ENCODE data around the gene TIMP1. TPM values are rescaled to one million over a fixed set of nuclear protein-coding genes. Genes with fewer than 3 reads are reported as not detected.
A peak's percentile ranks its signal among the peaks of the same experiment; 100 is the strongest.

TIMP1 gene
- polyA plus RNA-seq, 1 donor from 2014 or later: 2.0 TPM

GRCh38 chrX:47540754-47541538 is 41.3 kb upstream of the TIMP1 start:
- H4K20me1 ChIP-seq (ENCODE audit: insufficient read depth): no peaks in the 10 kb centered on the region
- H3K9me2 ChIP-seq (ENCODE audit: insufficient read depth, low read length): no peaks in the 10 kb centered on the region
- no peaks in the 10 kb centered on the region for H3F3A ChIP-seq (ENCODE audit: insufficient read depth, low read length, poor library complexity, severe bottlenecking)
- H3K9ac ChIP-seq (ENCODE audit: low read length): peak overlapping the region; percentile 58
- no peaks in the 10 kb centered on the region for H3K36me3 ChIP-seq (ENCODE audit: insufficient read depth, low read length)
- peak overlapping the region; percentile 51 for H2AFZ ChIP-seq (ENCODE audit: low read depth, low read length)
- no peaks in the 10 kb centered on the region for H3K27me3 ChIP-seq (ENCODE audit: insufficient read depth, low read depth, low read length)
- no peaks in the 10 kb centered on the region for H3K79me2 ChIP-seq (replicated peaks; ENCODE audit: insufficient read depth, low read length)
- peak overlapping the region; percentile 48 for H3K4me2 ChIP-seq (ENCODE audit: low read length)
- no peaks in the 10 kb centered on the region for H3K9me3 ChIP-seq (ENCODE audit: low read length)
- H3K4me3 ChIP-seq (ENCODE audit: low read length): peak overlapping the region; percentile 40
- TF ChIP-seq RAD21 (conservative IDR thresholded peaks at IDR 0.05): peak; percentile 71
- no peak for TF ChIP-seq MXI1 (conservative IDR thresholded peaks at IDR 0.05; ENCODE audit: poor library complexity, severe bottlenecking)
- peak; percentile 52 for TF ChIP-seq REST (IDR thresholded peaks at IDR 0.05; ENCODE audit: borderline replicate concordance)
- TF ChIP-seq EP300 (conservative IDR thresholded peaks at IDR 0.05; ENCODE audit: poor library complexity, severe bottlenecking): no peak
- TF ChIP-seq POLR2AphosphoS5 (IDR thresholded peaks at IDR 0.05): peak; percentile 64
- TF ChIP-seq CTCF (IDR thresholded peaks at IDR 0.05; ENCODE audit: poor library complexity, severe bottlenecking): peak; percentile 80
- TF ChIP-seq SMC3 (conservative IDR thresholded peaks at IDR 0.05; ENCODE audit: poor library complexity): peak; percentile 73
- TF ChIP-seq EZH2 (IDR thresholded peaks at IDR 0.05; ENCODE audit: borderline replicate concordance, insufficient read depth, low read length, poor library complexity, severe bottlenecking): no peak
- no peak for TF ChIP-seq TAF1 (IDR thresholded peaks at IDR 0.05; ENCODE audit: low read depth)
- peak overlapping the region; percentile 89 for H3K27ac ChIP-seq (ENCODE audit: low read length)

GRCh38 chrX:47543496-47543895 is 38.7 kb upstream of the TIMP1 start:
- no peaks in the 10 kb centered on the region for H3F3A ChIP-seq (ENCODE audit: insufficient read depth, low read length, poor library complexity, severe bottlenecking)
- TF ChIP-seq CTCF (IDR thresholded peaks at IDR 0.05; ENCODE audit: poor library complexity, severe bottlenecking) (no peak), SMC3 (conservative IDR thresholded peaks at IDR 0.05; ENCODE audit: poor library complexity) (no peak), MXI1 (conservative IDR thresholded peaks at IDR 0.05; ENCODE audit: poor library complexity, severe bottlenecking) (no peak), TAF1 (IDR thresholded peaks at IDR 0.05; ENCODE audit: low read depth) (no peak), RAD21 (conservative IDR thresholded peaks at IDR 0.05) (no peak), REST (IDR thresholded peaks at IDR 0.05; ENCODE audit: borderline replicate concordance) (no peak), EP300 (conservative IDR thresholded peaks at IDR 0.05; ENCODE audit: poor library complexity, severe bottlenecking) (no peak), EZH2 (IDR thresholded peaks at IDR 0.05; ENCODE audit: borderline replicate concordance, insufficient read depth, low read length, poor library complexity, severe bottlenecking) (no peak), POLR2AphosphoS5 (IDR thresholded peaks at IDR 0.05) (no peak)

More at GRCh38 chrX:47543496-47543895, 38.7 kb upstream of the TIMP1 start:
- Histone ChIP-seq H4K20me1 (ENCODE audit: insufficient read depth) (no peaks in the 10 kb centered on the region), H3K9me2 (ENCODE audit: insufficient read depth, low read length) (no peaks in the 10 kb centered on the region), H3K9me3 (ENCODE audit: low read length) (no peaks in the 10 kb centered on the region), H2AFZ (ENCODE audit: low read depth, low read length) (no peak overlapping the region), H3K79me2 (replicated peaks; ENCODE audit: insufficient read depth, low read length) (no peaks in the 10 kb centered on the region), H3K4me3 (ENCODE audit: low read length) (no peak overlapping the region), H3K9ac (ENCODE audit: low read length) (no peak overlapping the region), H3K27me3 (ENCODE audit: insufficient read depth, low read depth, low read length) (no peaks in the 10 kb centered on the region), H3K36me3 (ENCODE audit: insufficient read depth, low read length) (no peaks in the 10 kb centered on the region), H3K4me2 (ENCODE audit: low read length) (no peak overlapping the region), H3K27ac (ENCODE audit: low read length) (no peak overlapping the region)
